SK-N-SH treated with all-trans-retinoic acid at 6 μM for 48 hours (cell line): Measurements from ENCODE around the gene ESPNL.

ENCODE experiments used
- ATAC-seq: fragments of 200-7000 bp; cut with Tn5 transposase; 3 replicates; pipeline ENCODE4 v1.9.1; 2020; ENCODE audit warnings: mild to moderate bottlenecking, moderate library complexity
- ARNTL ChIP-seq: fragments of 450-650 bp; formaldehyde crosslinking; IDR thresholded peaks from 2 replicates; pipeline ENCODE4 v1.5.0; 2020; ENCODE audit warnings: low read depth, mild to moderate bottlenecking, moderate library complexity, borderline replicate concordance
- CSDC2 ChIP-seq: fragments of 250-450 bp; sonication (Bioruptor Pico); IDR thresholded peaks from 2 replicates; pipeline ENCODE4 v1.5.0; 2020; ENCODE audit warnings: mild to moderate bottlenecking, moderate library complexity
- CSRNP3 ChIP-seq: fragments of 250-450 bp; sonication (Bioruptor Pico); IDR thresholded peaks from 2 replicates; pipeline ENCODE4 v1.5.1; 2021; ENCODE audit warnings: mild to moderate bottlenecking, moderate library complexity
- ESRRG ChIP-seq: fragments of 250-450 bp; sonication (Bioruptor Pico); IDR thresholded peaks from 2 replicates; pipeline ENCODE4 v1.6.1; 2021; ENCODE audit warnings: mild to moderate bottlenecking
- GLIS3 ChIP-seq: fragments of 250-450 bp; sonication (Bioruptor Pico); IDR thresholded peaks from 2 replicates; pipeline ENCODE4 v1.5.0; 2020; ENCODE audit warnings: mild to moderate bottlenecking, moderate library complexity
- OSR1 ChIP-seq: fragments of 250-450 bp; sonication (Bioruptor Pico); IDR thresholded peaks from 2 replicates; pipeline ENCODE4 v1.8.0; 2022; ENCODE audit warnings: moderate library complexity, mild to moderate bottlenecking, inconsistent platforms
- SNAI2 ChIP-seq: fragments of 250-450 bp; sonication (Bioruptor Pico); IDR thresholded peaks from 2 replicates; pipeline ENCODE4 v1.5.0; 2020; ENCODE audit warnings: mild to moderate bottlenecking, moderate library complexity
- TCF4 ChIP-seq: fragments of 250-450 bp; sonication (Bioruptor Pico); IDR thresholded peaks from 2 replicates; pipeline ENCODE4 v1.8.0; 2021; ENCODE audit warnings: mild to moderate bottlenecking, moderate library complexity, borderline replicate concordance
- TOX ChIP-seq: fragments of 250-450 bp; sonication (Bioruptor Pico); IDR thresholded peaks from 2 replicates; pipeline ENCODE4 v1.8.0; 2021; ENCODE audit warnings: mild to moderate bottlenecking, moderate library complexity, borderline replicate concordance
- TSHZ2 ChIP-seq: fragments of 250-450 bp; sonication (Bioruptor Pico); IDR thresholded peaks from 2 replicates; pipeline ENCODE4 v1.5.0; 2020; ENCODE audit warnings: mild to moderate bottlenecking, moderate library complexity
- ZFP3 ChIP-seq: fragments of 250-450 bp; sonication (Bioruptor Pico); IDR thresholded peaks from 2 replicates; pipeline ENCODE4 v1.5.0; 2020; ENCODE audit warnings: mild to moderate bottlenecking, moderate library complexity
- ZFP30 ChIP-seq: fragments of 450-650 bp; formaldehyde crosslinking; IDR thresholded peaks from 2 replicates; pipeline ENCODE4 v1.5.0; 2022; ENCODE audit warnings: mild to moderate bottlenecking, moderate library complexity
- ZNF565 ChIP-seq: fragments of 450-650 bp; formaldehyde crosslinking; conservative IDR thresholded peaks from 2 replicates; pipeline ENCODE4 v1.5.0; 2020; ENCODE audit warnings: low read depth, mild to moderate bottlenecking, moderate library complexity
- ZNF70 ChIP-seq: fragments of 450-650 bp; formaldehyde crosslinking; IDR thresholded peaks from 2 replicates; pipeline ENCODE4 v1.5.0; 2020; ENCODE audit warnings: mild to moderate bottlenecking, moderate library complexity
- ZNF8 ChIP-seq: fragments of 450-650 bp; formaldehyde crosslinking; IDR thresholded peaks from 2 replicates; pipeline ENCODE4 v1.5.0; 2020; ENCODE audit warnings: mild to moderate bottlenecking, moderate library complexity
- TF ChIP-seq, protein P1 (sequence below): fragments of 250-450 bp; sonication (Bioruptor Pico); IDR thresholded peaks from 2 replicates; pipeline ENCODE4 v1.8.0; 2021; ENCODE audit warnings: low read depth, mild to moderate bottlenecking, moderate library complexity, borderline replicate concordance
- TF ChIP-seq, protein P2 (sequence below): fragments of 250-450 bp; sonication (Bioruptor Pico); IDR thresholded peaks from 2 replicates; pipeline ENCODE4 v1.5.1; 2020; ENCODE audit warnings: low read depth, mild to moderate bottlenecking, moderate library complexity

ESPNL gene

DNA sequence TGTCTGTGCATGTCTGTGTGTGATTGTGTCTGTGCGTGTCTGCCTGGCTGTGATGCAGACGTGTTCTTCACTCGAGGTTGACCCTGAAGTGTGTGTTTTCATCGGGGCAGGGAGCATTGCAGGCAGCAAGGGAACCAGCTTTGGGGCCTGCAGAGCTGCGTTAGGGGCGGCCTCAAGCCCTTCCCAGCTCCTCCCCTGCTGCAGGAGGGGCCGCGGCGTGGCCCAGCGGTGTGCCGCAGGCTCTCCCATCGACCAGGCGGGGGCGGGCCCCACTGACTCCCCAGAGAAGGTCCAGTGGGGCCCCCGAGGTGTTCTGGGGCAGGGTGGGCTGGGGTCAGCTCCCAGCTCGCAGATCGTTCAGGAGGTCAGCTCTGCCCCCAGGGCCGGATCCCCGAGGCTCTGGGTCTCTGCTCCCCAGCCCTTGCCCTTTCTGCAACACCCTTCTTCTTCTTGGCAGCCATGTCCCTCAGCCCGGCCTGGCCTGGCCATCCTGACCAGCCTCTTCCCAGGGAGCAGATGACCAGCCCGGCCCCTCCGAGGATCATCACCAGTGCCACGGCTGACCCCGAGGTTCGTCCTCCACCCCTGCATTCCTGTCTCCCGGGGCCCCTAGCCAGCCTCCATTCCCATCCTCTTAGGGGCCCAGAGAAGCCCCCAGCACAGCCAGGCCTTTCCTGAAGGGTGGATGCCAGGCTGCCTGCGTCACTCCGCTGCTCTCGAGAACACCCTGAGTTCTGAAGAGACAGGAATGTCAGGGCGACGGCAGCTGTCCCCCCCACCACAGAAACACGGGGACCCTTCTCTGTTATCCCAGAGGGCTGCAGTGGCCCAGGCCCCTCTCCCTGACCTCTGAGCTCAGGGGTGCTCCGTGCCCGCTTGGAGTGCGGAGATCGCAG, 27.3 kb downstream of the ESPNL start:
- no peak for TF ChIP-seq ZNF565 (CRISPR knock-in tag)
- TF ChIP-seq CSDC2 (CRISPR knock-in tag): no peak
- TF ChIP-seq, all 23 proteins: peak for 0
- 0 out of 3 replicates have a peak, but pooled peaks have one; percentile 10 for ATAC-seq

DNA sequence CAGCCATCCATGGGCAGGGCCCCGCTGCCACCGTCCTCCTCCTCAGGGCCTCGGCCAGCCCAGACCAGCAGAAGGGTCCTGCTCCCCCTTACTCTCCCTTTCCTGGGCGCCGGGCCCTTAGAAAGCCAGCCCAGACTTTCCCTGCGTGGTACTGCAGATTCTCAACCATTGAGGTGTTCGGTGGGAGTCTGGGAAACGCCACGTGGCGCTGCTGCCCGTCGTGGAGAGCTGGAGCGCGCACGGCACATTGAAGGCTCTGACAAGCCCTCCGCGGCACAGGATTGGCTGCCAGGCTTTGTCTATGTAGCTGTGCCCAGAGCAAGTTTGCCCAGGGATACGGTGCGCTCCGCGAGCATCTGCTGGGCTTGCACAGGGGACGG, 27.9 kb downstream of the ESPNL start:
- TF ChIP-seq SNAI2 (CRISPR knock-in tag): no peak
- TF ChIP-seq ZNF565 (CRISPR knock-in tag): no peak
- no peak for TF ChIP-seq ZNF8 (CRISPR knock-in tag)
- no peak for TF ChIP-seq ARNTL (CRISPR knock-in tag)
- TF ChIP-seq, protein P1, sequence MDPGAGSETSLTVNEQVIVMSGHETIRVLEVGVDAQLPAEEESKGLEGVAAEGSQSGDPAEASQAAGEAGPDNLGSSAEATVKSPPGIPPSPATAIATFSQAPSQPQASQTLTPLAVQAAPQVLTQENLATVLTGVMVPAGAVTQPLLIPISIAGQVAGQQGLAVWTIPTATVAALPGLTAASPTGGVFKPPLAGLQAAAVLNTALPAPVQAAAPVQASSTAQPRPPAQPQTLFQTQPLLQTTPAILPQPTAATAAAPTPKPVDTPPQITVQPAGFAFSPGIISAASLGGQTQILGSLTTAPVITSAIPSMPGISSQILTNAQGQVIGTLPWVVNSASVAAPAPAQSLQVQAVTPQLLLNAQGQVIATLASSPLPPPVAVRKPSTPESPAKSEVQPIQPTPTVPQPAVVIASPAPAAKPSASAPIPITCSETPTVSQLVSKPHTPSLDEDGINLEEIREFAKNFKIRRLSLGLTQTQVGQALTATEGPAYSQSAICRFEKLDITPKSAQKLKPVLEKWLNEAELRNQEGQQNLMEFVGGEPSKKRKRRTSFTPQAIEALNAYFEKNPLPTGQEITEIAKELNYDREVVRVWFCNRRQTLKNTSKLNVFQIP (CRISPR knock-in tag): no peak
- TF ChIP-seq TSHZ2 (CRISPR knock-in tag): no peak
- TF ChIP-seq CSDC2 (CRISPR knock-in tag): no peak
- no peak for TF ChIP-seq ESRRG
- no peak for TF ChIP-seq TOX (CRISPR knock-in tag)
- no peak for TF ChIP-seq ZFP30 (CRISPR knock-in tag)
- ATAC-seq: no peak

- TF ChIP-seq, protein P1 (CRISPR knock-in tag): no peak
- TF ChIP-seq TSHZ2 (CRISPR knock-in tag): no peak
- no peak for ATAC-seq
Observed at GRCh38 chr2:238128534-238129001, 28.4 kb downstream of the ESPNL start.

DNA sequence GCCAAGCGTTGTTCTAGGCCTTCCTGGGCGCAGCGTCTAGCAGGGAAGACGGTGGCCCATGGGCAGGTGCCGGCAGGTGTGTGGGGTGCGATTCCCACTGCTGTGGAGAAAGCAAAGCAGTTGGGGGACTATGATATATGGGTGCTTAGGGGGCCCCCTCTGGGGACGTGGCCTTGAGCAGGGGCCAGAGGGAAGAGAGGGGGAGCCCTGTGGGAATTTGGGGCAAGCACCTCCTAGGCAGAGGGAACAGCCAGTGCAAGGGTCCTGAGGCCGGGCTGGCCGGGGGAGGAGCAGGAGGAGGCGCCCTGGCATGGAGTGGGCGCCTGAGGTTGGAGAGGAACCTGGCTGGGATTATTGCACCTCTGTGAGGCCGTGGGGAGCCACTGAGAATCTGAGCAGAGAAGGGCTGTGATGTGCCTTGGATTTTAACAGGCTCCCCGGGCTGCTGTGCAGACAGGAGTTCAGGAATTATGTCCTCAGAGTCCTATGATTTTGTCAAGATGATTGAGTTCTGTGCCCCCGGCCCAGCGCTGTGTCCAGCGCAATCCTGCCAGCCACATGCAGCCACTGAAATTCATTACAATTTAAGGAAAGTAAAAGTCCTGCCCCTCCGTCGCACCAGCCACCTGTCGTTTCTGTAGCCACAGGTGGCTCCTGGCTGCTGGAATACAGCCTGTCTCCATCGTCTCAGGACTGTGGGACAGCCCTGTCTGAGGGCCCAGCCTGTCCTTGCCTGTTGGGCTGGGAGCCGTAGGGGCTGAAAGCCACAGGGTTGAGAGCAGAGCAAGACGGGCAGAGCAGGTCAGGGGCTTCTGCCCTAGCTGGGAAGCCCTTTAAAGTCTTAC, 29.2 kb downstream of the ESPNL start:
- no peak for TF ChIP-seq TCF4 (CRISPR knock-in tag)
- TF ChIP-seq ZNF70: no peak
- no peak for ATAC-seq

- no peak for ATAC-seq
- TF ChIP-seq TOX (CRISPR knock-in tag): no peak
- TF ChIP-seq CSDC2 (CRISPR knock-in tag): no peak
- TF ChIP-seq OSR1 (CRISPR knock-in tag): no peak
- TF ChIP-seq ZNF565 (CRISPR knock-in tag): no peak
- no peak for TF ChIP-seq CSRNP3 (CRISPR knock-in tag)
- no peak for TF ChIP-seq TCF4 (CRISPR knock-in tag)
- TF ChIP-seq, protein P2, sequence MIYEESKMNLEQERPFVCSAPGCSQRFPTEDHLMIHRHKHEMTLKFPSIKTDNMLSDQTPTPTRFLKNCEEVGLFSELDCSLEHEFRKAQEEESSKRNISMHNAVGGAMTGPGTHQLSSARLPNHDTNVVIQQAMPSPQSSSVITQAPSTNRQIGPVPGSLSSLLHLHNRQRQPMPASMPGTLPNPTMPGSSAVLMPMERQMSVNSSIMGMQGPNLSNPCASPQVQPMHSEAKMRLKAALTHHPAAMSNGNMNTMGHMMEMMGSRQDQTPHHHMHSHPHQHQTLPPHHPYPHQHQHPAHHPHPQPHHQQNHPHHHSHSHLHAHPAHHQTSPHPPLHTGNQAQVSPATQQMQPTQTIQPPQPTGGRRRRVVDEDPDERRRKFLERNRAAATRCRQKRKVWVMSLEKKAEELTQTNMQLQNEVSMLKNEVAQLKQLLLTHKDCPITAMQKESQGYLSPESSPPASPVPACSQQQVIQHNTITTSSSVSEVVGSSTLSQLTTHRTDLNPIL (CRISPR knock-in tag): no peak
- TF ChIP-seq GLIS3: no peak
- TF ChIP-seq ZFP3 (CRISPR knock-in tag): no peak
- no peak for TF ChIP-seq ARNTL (CRISPR knock-in tag)
- no peak for TF ChIP-seq ZFP30 (CRISPR knock-in tag)
- no peak for TF ChIP-seq ESRRG
Observed at GRCh38 chr2:238130111-238130695, 30.1 kb downstream of the ESPNL start.
